ENCODE results near the gene DNAH2.

DNA sequence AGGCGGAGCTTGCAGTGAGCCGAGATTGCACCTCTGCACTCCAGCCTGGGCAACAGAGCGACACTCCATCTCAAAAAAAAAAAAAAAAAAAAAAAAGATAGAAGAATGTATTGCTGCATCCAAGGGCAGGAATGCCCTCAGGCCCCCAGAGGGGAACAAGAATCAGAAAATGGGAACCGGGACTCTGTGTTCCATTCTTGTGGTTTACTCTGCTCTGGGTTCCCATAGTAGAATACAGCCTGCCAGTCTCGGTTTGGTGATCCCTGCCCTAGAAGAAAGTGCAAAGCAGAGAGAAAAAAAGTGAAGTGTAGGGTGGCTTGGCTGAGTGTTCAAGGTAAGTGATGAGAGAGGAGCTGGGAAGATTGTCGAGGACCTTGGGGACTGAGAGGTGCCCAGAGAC is 89.0 kb downstream of the DNAH2 start:
- TF ChIP-seq POLR2A (IDR thresholded peaks at IDR 0.05): no peak
- TF ChIP-seq, protein P1, sequence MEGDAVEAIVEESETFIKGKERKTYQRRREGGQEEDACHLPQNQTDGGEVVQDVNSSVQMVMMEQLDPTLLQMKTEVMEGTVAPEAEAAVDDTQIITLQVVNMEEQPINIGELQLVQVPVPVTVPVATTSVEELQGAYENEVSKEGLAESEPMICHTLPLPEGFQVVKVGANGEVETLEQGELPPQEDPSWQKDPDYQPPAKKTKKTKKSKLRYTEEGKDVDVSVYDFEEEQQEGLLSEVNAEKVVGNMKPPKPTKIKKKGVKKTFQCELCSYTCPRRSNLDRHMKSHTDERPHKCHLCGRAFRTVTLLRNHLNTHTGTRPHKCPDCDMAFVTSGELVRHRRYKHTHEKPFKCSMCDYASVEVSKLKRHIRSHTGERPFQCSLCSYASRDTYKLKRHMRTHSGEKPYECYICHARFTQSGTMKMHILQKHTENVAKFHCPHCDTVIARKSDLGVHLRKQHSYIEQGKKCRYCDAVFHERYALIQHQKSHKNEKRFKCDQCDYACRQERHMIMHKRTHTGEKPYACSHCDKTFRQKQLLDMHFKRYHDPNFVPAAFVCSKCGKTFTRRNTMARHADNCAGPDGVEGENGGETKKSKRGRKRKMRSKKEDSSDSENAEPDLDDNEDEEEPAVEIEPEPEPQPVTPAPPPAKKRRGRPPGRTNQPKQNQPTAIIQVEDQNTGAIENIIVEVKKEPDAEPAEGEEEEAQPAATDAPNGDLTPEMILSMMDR (IDR thresholded peaks at IDR 0.05): no peak

All from upper lobe of left lung (tissue), 4 donors.